ENCODE results near the gene TMEM218. TPM values are rescaled to one million over a fixed set of nuclear protein-coding genes. Genes with fewer than 3 reads are reported as not detected.

TMEM218 gene
- total and polyA plus RNA-seq, 2 of the 8 experiments (the other 6 are each of a cell fraction or from before 2014, with no cell fraction given), result 17.0 to 33.5 TPM

DNA sequence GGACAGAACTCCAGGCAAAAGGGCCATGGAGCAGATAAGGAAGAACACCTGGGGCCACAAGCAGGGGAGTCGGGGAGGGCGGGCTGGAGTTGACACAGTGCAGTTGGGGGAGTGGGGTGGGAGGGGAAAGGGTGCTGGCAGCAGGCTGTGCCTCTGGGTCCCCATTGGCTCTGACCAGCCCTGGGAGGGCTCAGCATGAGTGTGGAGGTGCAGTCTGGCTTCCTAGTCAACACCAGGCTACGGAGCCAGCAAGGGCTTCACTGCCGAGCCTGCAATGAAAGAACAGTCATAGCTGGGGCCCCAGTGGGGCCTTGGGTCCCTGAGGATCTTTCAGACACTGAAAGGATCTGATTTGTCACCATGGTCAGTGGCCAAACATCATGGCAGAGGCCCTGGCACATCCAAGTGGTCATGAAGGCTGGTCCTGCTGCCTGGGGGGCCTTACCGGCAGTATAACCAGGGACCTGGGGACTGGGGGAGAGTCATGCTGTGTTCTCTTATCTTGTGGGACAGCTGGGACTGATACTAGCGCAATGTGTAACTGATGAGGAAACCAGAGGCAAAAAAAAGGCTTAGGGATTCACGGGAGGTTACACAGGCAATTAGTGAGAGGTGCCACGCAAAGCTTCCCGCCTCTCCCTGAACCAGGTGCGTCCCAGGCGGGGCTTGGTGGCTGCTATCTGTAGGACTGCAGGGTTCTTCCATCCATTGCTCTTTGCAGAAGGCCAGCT, 36.8 kb downstream of the TMEM218 start (continued):
- TF ChIP-seq, protein P1, sequence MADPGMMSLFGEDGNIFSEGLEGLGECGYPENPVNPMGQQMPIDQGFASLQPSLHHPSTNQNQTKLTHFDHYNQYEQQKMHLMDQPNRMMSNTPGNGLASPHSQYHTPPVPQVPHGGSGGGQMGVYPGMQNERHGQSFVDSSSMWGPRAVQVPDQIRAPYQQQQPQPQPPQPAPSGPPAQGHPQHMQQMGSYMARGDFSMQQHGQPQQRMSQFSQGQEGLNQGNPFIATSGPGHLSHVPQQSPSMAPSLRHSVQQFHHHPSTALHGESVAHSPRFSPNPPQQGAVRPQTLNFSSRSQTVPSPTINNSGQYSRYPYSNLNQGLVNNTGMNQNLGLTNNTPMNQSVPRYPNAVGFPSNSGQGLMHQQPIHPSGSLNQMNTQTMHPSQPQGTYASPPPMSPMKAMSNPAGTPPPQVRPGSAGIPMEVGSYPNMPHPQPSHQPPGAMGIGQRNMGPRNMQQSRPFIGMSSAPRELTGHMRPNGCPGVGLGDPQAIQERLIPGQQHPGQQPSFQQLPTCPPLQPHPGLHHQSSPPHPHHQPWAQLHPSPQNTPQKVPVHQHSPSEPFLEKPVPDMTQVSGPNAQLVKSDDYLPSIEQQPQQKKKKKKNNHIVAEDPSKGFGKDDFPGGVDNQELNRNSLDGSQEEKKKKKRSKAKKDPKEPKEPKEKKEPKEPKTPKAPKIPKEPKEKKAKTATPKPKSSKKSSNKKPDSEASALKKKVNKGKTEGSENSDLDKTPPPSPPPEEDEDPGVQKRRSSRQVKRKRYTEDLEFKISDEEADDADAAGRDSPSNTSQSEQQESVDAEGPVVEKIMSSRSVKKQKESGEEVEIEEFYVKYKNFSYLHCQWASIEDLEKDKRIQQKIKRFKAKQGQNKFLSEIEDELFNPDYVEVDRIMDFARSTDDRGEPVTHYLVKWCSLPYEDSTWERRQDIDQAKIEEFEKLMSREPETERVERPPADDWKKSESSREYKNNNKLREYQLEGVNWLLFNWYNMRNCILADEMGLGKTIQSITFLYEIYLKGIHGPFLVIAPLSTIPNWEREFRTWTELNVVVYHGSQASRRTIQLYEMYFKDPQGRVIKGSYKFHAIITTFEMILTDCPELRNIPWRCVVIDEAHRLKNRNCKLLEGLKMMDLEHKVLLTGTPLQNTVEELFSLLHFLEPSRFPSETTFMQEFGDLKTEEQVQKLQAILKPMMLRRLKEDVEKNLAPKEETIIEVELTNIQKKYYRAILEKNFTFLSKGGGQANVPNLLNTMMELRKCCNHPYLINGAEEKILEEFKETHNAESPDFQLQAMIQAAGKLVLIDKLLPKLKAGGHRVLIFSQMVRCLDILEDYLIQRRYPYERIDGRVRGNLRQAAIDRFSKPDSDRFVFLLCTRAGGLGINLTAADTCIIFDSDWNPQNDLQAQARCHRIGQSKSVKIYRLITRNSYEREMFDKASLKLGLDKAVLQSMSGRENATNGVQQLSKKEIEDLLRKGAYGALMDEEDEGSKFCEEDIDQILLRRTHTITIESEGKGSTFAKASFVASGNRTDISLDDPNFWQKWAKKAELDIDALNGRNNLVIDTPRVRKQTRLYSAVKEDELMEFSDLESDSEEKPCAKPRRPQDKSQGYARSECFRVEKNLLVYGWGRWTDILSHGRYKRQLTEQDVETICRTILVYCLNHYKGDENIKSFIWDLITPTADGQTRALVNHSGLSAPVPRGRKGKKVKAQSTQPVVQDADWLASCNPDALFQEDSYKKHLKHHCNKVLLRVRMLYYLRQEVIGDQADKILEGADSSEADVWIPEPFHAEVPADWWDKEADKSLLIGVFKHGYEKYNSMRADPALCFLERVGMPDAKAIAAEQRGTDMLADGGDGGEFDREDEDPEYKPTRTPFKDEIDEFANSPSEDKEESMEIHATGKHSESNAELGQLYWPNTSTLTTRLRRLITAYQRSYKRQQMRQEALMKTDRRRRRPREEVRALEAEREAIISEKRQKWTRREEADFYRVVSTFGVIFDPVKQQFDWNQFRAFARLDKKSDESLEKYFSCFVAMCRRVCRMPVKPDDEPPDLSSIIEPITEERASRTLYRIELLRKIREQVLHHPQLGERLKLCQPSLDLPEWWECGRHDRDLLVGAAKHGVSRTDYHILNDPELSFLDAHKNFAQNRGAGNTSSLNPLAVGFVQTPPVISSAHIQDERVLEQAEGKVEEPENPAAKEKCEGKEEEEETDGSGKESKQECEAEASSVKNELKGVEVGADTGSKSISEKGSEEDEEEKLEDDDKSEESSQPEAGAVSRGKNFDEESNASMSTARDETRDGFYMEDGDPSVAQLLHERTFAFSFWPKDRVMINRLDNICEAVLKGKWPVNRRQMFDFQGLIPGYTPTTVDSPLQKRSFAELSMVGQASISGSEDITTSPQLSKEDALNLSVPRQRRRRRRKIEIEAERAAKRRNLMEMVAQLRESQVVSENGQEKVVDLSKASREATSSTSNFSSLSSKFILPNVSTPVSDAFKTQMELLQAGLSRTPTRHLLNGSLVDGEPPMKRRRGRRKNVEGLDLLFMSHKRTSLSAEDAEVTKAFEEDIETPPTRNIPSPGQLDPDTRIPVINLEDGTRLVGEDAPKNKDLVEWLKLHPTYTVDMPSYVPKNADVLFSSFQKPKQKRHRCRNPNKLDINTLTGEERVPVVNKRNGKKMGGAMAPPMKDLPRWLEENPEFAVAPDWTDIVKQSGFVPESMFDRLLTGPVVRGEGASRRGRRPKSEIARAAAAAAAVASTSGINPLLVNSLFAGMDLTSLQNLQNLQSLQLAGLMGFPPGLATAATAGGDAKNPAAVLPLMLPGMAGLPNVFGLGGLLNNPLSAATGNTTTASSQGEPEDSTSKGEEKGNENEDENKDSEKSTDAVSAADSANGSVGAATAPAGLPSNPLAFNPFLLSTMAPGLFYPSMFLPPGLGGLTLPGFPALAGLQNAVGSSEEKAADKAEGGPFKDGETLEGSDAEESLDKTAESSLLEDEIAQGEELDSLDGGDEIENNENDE (IDR thresholded peaks at IDR 0.05; ENCODE audit: insufficient replicate concordance, low read length), result no peak
- no peak for TF ChIP-seq BRCA1 (IDR thresholded peaks at IDR 0.05; ENCODE audit: low read depth, low read length)
- TF ChIP-seq SUZ12 (IDR thresholded peaks at IDR 0.05; ENCODE audit: low read length), result no peak
- TF ChIP-seq CBX5 (IDR thresholded peaks at IDR 0.05; ENCODE audit: low read depth, low read length), result no peak
- TF ChIP-seq CTBP2 (IDR thresholded peaks at IDR 0.05; ENCODE audit: borderline replicate concordance, insufficient read depth, insufficient read length, low read length), result no peak
